ENCODE data around the gene DESI2.

The DESI2 gene

GRCh38 chr1:244741692-244742091 lies 88.8 kb downstream of the DESI2 start:
- DNase-seq (ENCODE audit: insufficient read length), result no peak
- TF ChIP-seq TAF1 (IDR thresholded peaks at IDR 0.05; ENCODE audit: borderline replicate concordance, low read depth, low read length) (no peak), POLR2AphosphoS5 (IDR thresholded peaks at IDR 0.05; ENCODE audit: low read depth, low read length) (no peak), POLR2A (IDR thresholded peaks at IDR 0.05; ENCODE audit: low read depth, low read length) (no peak)
- no peak for FAIRE-seq

GRCh38 chr1:244749230-244750016 lies 96.5 kb downstream of the DESI2 start:
- TF ChIP-seq POLR2A (IDR thresholded peaks at IDR 0.05; ENCODE audit: low read depth, low read length) (no peak), TAF1 (IDR thresholded peaks at IDR 0.05; ENCODE audit: borderline replicate concordance, low read depth, low read length) (no peak), POLR2AphosphoS5 (IDR thresholded peaks at IDR 0.05; ENCODE audit: low read depth, low read length) (no peak)
- no peak for FAIRE-seq
- no peak for DNase-seq (ENCODE audit: insufficient read length)

- DNase-seq (ENCODE audit: insufficient read length) (no peak), FAIRE-seq (no peak)
- TF ChIP-seq POLR2A (IDR thresholded peaks at IDR 0.05; ENCODE audit: low read depth, low read length) (no peak), POLR2AphosphoS5 (IDR thresholded peaks at IDR 0.05; ENCODE audit: low read depth, low read length) (no peak), TAF1 (IDR thresholded peaks at IDR 0.05; ENCODE audit: borderline replicate concordance, low read depth, low read length) (no peak)
These were observed 98.5 kb downstream of the DESI2 start for GRCh38 chr1:244751271-244751895.

- DNase-seq (ENCODE audit: insufficient read length), result no peak
- FAIRE-seq, result no peak
- TF ChIP-seq POLR2AphosphoS5 (IDR thresholded peaks at IDR 0.05; ENCODE audit: low read depth, low read length) (no peak), TAF1 (IDR thresholded peaks at IDR 0.05; ENCODE audit: borderline replicate concordance, low read depth, low read length) (no peak)
These were observed 102.7 kb downstream of the DESI2 start for GRCh38 chr1:244755673-244756072.

GRCh38 chr1:244757091-244757939 lies 104.4 kb downstream of the DESI2 start:
- TF ChIP-seq TAF1 (IDR thresholded peaks at IDR 0.05; ENCODE audit: borderline replicate concordance, low read depth, low read length), result no peak
- no peak for TF ChIP-seq POLR2AphosphoS5 (IDR thresholded peaks at IDR 0.05; ENCODE audit: low read depth, low read length)
- no peak for TF ChIP-seq POLR2A (IDR thresholded peaks at IDR 0.05; ENCODE audit: low read depth, low read length)
- DNase-seq (ENCODE audit: insufficient read length) (no peak), FAIRE-seq (no peak)

Measured in GM12892 (cell line).